PC-9 (cell line): Measurements from ENCODE around the gene NHEJ1. TPM values are rescaled to one million over a fixed set of nuclear protein-coding genes. Genes with fewer than 3 reads are reported as not detected.
A peak's percentile ranks its signal among the peaks of the same experiment; 100 is the strongest.

Experiments used
- BruUV-seq: library from RNA; stranded (reverse); fragments of 400-500 nt; replicated peaks from 2 replicates; lab custom pipeline; 2021; lab: Mats Ljungman, UMichigan
- CTCF ChIA-PET: fragments of 300-600 bp; sonication (Branson Sonifier 250); formaldehyde crosslinking; loops from one replicate; lab custom pipeline; 2022; ENCODE audit warnings: antibody characterized with exemption; lab: Charles Lee
- POLR2A ChIA-PET: fragments of 300-600 bp; sonication (Branson Sonifier 250); formaldehyde crosslinking; loops from one replicate; lab custom pipeline; 2022; ENCODE audit warnings: antibody characterized with exemption; ENCODE audit not compliant: unreplicated experiment; lab: Charles Lee
- DNase-seq, 2 experiments: peaks; one replicate each; pipeline versions ENCODE4 v3.0.0 to v3.0.0-alpha.2; 2015 to 2022; ENCODE audit warnings: mixed read lengths in 1 of 2
- H2AFZ ChIP-seq: fragments of 200-600 bp; sonication (generic); 2 replicates; pipeline ENCODE4 v1.8.1; 2017; ENCODE audit warnings: antibody characterized with exemption
- H3F3A ChIP-seq: fragments of 200-600 bp; sonication (generic); 2 replicates; pipeline ENCODE4 v1.8.1; 2017; ENCODE audit warnings: antibody characterized with exemption, mild to moderate bottlenecking, low read depth; ENCODE audit not compliant: insufficient read depth
- H3K27ac ChIP-seq: fragments of 200-600 bp; sonication (generic); 2 replicates; pipeline ENCODE4 v1.6.1; 2016; ENCODE audit warnings: mixed run types
- H3K27me3 ChIP-seq: fragments of 200-600 bp; sonication (generic); 2 replicates; pipeline ENCODE4 v1.6.1; 2016; ENCODE audit warnings: low read depth, mixed run types; ENCODE audit not compliant: insufficient read depth
- H3K36me3 ChIP-seq: fragments of 200-600 bp; sonication (generic); 2 replicates; pipeline ENCODE4 v1.6.1; 2016; ENCODE audit warnings: low read depth, mixed run types
- H3K4me1 ChIP-seq: fragments of 200-600 bp; sonication (generic); replicated peaks from 2 replicates; pipeline ENCODE4 v1.6.1; 2016; ENCODE audit warnings: mixed run types; ENCODE audit not compliant: insufficient read depth
- H3K4me2 ChIP-seq: fragments of 200-600 bp; sonication (generic); 2 replicates; pipeline ENCODE4 v1.6.1; 2017; ENCODE audit warnings: mixed run types
- H3K4me3 ChIP-seq: fragments of 200-600 bp; sonication (generic); 2 replicates; pipeline ENCODE4 v1.6.1; 2016; ENCODE audit warnings: mixed run types
- H3K79me2 ChIP-seq: fragments of 200-600 bp; sonication (generic); 2 replicates; pipeline ENCODE4 v1.6.1; 2017; ENCODE audit warnings: low read depth, mixed run types
- H3K9me2 ChIP-seq: fragments of 200-600 bp; sonication (generic); 2 replicates; pipeline ENCODE4 v1.8.1; 2017; ENCODE audit warnings: mild to moderate bottlenecking; ENCODE audit not compliant: insufficient read depth
- H3K9me3 ChIP-seq: fragments of 200-600 bp; sonication (generic); 2 replicates; pipeline ENCODE4 v1.8.1; 2016; ENCODE audit warnings: low read depth; ENCODE audit not compliant: insufficient read depth
- H4K20me1 ChIP-seq: fragments of 200-600 bp; sonication (generic); 2 replicates; pipeline ENCODE4 v1.8.1; 2017; ENCODE audit not compliant: insufficient read depth
- EZH2 ChIP-seq: fragments of 200-600 bp; sonication (generic); IDR thresholded peaks from 2 replicates; pipeline ENCODE4 v1.8.0; 2017; ENCODE audit warnings: antibody characterized with exemption, low read depth
- intact Hi-C: fragments of 100-400 bp; cut with micrococcal nuclease; formaldehyde crosslinking; loops from one replicate; pipeline ENCODE4 v1.10.0; 2022; ENCODE audit not compliant: unreplicated experiment
- total RNA-seq: library from RNA; stranded (reverse); gene quantifications from 2 replicates; pipeline ENCODE4 v1.2.3, GENCODE V29; 2021
- TF ChIP-seq, protein P1 (sequence below): fragments of 200-600 bp; sonication (generic); conservative IDR thresholded peaks from 2 replicates; pipeline ENCODE4 v1.6.1; 2017; ENCODE audit warnings: mixed run types, antibody characterized with exemption, mild to moderate bottlenecking, moderate library complexity

NHEJ1 gene
- total RNA-seq, 1 experiment from 2014 or later = 9.8 TPM

DNA sequence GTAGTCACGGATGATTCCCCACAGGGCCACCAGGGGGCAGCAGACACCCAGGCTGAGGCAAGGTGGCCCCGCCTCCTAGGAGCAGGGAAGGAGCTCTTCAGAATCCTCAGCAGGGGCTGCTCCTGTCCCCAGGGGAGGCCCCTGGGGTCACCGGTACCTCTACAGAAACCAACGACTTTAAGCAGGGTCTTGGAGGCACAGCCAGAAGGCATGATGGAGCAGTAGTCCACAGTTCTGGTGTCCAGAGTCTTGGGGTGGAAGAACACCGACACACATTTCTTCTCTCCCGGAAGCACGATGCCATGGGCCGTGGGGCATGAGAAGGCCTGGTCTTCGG is 130.8 kb downstream of the NHEJ1 start:
- intact Hi-C loops = loop anchor here (1.0 kb wide), 2 partner anchors 90 to 126 kb away; no protein-coding TSS in a partner anchor
- Histone ChIP-seq H3K36me3 (no peaks in the 10 kb centered on the region), H3K9me2 (no peaks in the 10 kb centered on the region), H3K4me2 (no peak overlapping the region), H3K4me1 (no peaks in the 10 kb centered on the region), H4K20me1 (no peaks in the 10 kb centered on the region), H3K79me2 (no peaks in the 10 kb centered on the region), H3K9me3 (no peaks in the 10 kb centered on the region), H3K4me3 (no peak overlapping the region), H3K27me3 (peaks cover 68% of the 10 kb centered on the region; the same call in 1 of the 2 replicates), H2AFZ (no peak overlapping the region), H3F3A (no peaks in the 10 kb centered on the region), H3K27ac (no peak overlapping the region)
- ChIA-PET POLR2A (interaction anchor here (0.7 to 0.8 kb wide), 2 partner anchors 125 to 127 kb away, joined by 3 to 4 read pairs; no protein-coding TSS in a partner anchor), CTCF (interaction anchor here (0.5 to 1.6 kb wide), 13 partner anchors 28 to 764 kb away, joined by 3 to 22 read pairs (median 4); no protein-coding TSS in a partner anchor)
- no peak for TF ChIP-seq EZH2
- TF ChIP-seq, protein P1, sequence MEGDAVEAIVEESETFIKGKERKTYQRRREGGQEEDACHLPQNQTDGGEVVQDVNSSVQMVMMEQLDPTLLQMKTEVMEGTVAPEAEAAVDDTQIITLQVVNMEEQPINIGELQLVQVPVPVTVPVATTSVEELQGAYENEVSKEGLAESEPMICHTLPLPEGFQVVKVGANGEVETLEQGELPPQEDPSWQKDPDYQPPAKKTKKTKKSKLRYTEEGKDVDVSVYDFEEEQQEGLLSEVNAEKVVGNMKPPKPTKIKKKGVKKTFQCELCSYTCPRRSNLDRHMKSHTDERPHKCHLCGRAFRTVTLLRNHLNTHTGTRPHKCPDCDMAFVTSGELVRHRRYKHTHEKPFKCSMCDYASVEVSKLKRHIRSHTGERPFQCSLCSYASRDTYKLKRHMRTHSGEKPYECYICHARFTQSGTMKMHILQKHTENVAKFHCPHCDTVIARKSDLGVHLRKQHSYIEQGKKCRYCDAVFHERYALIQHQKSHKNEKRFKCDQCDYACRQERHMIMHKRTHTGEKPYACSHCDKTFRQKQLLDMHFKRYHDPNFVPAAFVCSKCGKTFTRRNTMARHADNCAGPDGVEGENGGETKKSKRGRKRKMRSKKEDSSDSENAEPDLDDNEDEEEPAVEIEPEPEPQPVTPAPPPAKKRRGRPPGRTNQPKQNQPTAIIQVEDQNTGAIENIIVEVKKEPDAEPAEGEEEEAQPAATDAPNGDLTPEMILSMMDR = peak; percentile 93
- peak; percentile 58 to 80 for DNase-seq
- BruUV-seq = no TSS peak

DNA sequence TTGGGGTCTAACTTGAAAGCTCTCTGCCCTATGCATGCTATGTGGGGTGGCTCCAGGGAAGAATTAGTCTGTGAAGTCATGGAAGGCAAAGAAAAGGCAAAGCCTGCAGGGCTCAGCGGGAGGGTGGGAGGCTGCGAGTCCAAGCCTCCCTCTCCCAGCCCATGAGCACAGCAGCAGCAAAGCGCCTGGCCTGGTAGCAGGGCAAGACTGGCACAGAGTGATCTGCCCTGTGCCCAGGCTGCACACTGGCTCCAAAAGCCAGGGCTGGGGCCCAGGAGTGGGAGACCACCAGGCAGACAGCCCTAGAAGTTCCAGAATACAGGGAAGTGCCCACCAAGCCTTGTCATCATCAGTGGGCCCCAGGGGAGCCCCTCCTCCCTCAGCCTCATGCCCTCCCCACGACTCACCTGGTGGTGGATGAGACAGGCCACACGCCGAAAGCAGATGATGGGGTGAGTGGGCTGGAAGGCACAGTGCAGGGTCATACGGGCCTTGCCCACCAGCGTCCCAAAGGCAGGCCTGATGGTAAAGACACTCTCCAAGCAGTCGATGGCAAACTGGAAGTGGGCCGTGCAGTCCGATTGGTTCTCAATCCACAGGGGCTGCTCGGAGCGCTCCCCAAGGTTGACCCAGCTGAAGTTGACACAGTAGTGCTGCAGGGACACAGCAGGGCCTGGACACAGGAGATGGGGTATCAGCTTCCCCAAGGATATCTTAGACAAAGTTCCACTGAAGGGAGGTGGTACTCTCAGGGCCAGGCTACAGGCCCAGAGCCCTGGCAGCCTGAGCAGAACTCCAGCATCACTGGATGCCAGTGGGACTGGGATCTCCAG is 131.4 kb downstream of the NHEJ1 start:
- no peaks in the 10 kb centered on the region for H4K20me1 ChIP-seq
- H3F3A ChIP-seq = no peaks in the 10 kb centered on the region
- DNase-seq = no peak
- ChIA-PET POLR2A (interaction anchor here (0.7 to 0.8 kb wide), 2 partner anchors 126 to 128 kb away, joined by 3 to 4 read pairs; no protein-coding TSS in a partner anchor), CTCF (interaction anchor here (0.6 to 1.6 kb wide), 10 partner anchors 28 to 340 kb away, joined by 3 to 22 read pairs (median 4); no protein-coding TSS in a partner anchor)
- no peak overlapping the region for H3K27ac ChIP-seq
- no peaks in the 10 kb centered on the region for H3K9me2 ChIP-seq
- no peak overlapping the region for H2AFZ ChIP-seq
- H3K4me2 ChIP-seq = no peak overlapping the region
- no peaks in the 10 kb centered on the region for H3K9me3 ChIP-seq
- no TSS peak for BruUV-seq
- intact Hi-C loops = loop anchor here (1.0 kb wide), 2 partner anchors 90 to 126 kb away; no protein-coding TSS in a partner anchor
- H3K36me3 ChIP-seq = no peaks in the 10 kb centered on the region
- TF ChIP-seq EZH2 = no peak
- TF ChIP-seq, protein P1 = no peak
- peaks cover 64% of the 10 kb centered on the region; the same call in 1 of the 2 replicates for H3K27me3 ChIP-seq
- no peak overlapping the region for H3K4me3 ChIP-seq
- no peaks in the 10 kb centered on the region for H3K79me2 ChIP-seq
- no peaks in the 10 kb centered on the region for H3K4me1 ChIP-seq

DNA sequence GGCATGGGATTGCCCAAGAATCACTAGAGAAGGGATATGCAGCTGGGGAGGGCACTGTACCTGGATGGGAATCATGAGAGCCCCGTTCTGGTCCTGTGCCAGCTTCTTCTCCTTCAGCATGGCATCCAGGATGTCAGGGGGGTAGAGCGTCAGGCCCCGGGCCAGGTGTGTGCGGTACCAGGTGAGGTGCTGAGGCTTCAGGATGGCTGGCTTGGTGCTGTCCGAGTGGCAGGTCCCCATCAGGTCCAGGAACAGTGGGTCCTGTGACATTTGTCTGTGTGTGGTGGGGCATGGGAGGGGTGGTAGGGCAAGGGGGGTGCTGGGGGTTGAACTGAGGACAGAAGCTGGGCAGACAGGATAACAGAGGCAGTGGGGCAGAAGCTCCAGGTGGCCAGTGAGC is 132.5 kb downstream of the NHEJ1 start:
- intact Hi-C loops = no loop called here
- BruUV-seq = no TSS peak
- CTCF ChIA-PET = no interaction called here

More for the DNA sequence above, 132.5 kb downstream of the NHEJ1 start:
- TF ChIP-seq EZH2 = no peak
- TF ChIP-seq, protein P1 = no peak
- Histone ChIP-seq H3K4me2 (no peak overlapping the region), H3K79me2 (no peaks in the 10 kb centered on the region), H3K27me3 (peaks cover 58% of the 10 kb centered on the region), H3K9me3 (no peaks in the 10 kb centered on the region), H3K9me2 (no peaks in the 10 kb centered on the region), H3K4me3 (no peak overlapping the region), H3K27ac (no peak overlapping the region), H3K36me3 (no peaks in the 10 kb centered on the region), H2AFZ (no peak overlapping the region), H4K20me1 (no peaks in the 10 kb centered on the region), H3K4me1 (no peaks in the 10 kb centered on the region), H3F3A (no peaks in the 10 kb centered on the region)
- no peak for DNase-seq
- POLR2A ChIA-PET = interaction anchor here (0.5 kb wide), 1 partner anchor 802 kb away, joined by 4 read pairs; no protein-coding TSS in a partner anchor
